ENCODE results near the gene ANKS1A. TPM values are rescaled to one million over a fixed set of nuclear protein-coding genes. Genes with fewer than 3 reads are reported as not detected.
A peak's percentile ranks its signal among the peaks of the same experiment; 100 is the strongest.

Gene ANKS1A
- total and polyA plus RNA-seq, 7 donors, result 3.9 to 12.4 (median 6.1) TPM

DNA sequence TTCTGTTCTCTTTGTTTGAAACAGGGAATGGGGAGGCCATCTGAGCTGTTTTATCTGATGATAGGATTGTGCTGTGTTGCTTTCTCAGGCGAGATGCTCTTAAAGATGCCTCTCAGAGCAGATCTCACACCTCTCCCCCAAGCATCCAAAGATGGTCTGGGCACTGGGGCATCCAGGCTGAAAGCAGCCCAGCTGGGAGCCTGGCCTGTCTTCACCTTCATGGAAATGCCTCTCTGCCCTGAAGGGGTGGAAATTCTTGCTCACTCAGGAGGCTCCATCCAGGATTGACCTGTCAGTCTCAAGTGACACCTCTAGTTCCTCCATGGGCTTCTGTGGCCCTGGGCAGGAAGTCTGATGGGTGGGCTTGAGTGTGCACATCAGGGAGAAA is 165.7 kb downstream of the ANKS1A start:
- ATAC-seq, result no peak
- Histone ChIP-seq H3K4me3 (no peak overlapping the region), H3K4me1 (peaks cover 17% of the 10 kb centered on the region), H3K36me3 (ENCODE audit: insufficient read depth in 1 of 2, low read depth in 1 of 2) (peaks cover 5 to 47% of the 10 kb centered on the region in 2 donors), H3K27me3 (ENCODE audit: insufficient read depth in 3 of 3, low read length in 2 of 3) (no peaks in the 10 kb centered on the region), H3K27ac (no peak overlapping the region), H3K9me3 (no peaks in the 10 kb centered on the region)
- no peak for DNase-seq
- WGBS, 3 donors, result 95 to 100% (median 96%) methylated on average over 1 of the region's 1 CpG
- TF ChIP-seq, protein P1, sequence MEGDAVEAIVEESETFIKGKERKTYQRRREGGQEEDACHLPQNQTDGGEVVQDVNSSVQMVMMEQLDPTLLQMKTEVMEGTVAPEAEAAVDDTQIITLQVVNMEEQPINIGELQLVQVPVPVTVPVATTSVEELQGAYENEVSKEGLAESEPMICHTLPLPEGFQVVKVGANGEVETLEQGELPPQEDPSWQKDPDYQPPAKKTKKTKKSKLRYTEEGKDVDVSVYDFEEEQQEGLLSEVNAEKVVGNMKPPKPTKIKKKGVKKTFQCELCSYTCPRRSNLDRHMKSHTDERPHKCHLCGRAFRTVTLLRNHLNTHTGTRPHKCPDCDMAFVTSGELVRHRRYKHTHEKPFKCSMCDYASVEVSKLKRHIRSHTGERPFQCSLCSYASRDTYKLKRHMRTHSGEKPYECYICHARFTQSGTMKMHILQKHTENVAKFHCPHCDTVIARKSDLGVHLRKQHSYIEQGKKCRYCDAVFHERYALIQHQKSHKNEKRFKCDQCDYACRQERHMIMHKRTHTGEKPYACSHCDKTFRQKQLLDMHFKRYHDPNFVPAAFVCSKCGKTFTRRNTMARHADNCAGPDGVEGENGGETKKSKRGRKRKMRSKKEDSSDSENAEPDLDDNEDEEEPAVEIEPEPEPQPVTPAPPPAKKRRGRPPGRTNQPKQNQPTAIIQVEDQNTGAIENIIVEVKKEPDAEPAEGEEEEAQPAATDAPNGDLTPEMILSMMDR (IDR thresholded peaks at IDR 0.05), result no peak
- intact Hi-C loops (cut with DNase I), result no loop called here

DNA sequence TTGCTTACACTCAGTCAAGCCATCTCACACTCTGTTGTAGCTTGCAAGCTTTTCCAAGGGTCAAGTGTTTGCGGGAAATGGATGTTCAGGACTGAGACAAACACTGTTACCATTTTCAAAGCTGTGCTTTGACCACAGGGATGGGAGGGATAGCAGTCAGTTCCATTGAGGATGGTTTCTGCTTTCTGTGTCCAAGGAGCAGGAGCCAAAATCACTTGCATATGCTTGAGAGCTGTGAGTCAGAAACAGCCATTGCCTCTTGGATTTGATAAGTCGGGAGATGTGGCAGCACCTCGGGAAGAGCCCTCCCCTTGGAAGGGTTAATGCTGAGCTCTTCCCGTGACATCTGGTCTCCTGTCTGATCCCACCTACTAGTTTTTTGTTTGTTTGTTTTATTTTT is 166.8 kb downstream of the ANKS1A start:
- no peaks in the 10 kb centered on the region for H3K9me3 ChIP-seq
- WGBS, 3 donors, result 85 to 93% (median 89%) methylated on average over 4 of the region's 4 CpGs
- no peak overlapping the region for H3K4me3 ChIP-seq
- DNase-seq (no peak), ATAC-seq (no peak)
- TF ChIP-seq, protein P1 (IDR thresholded peaks at IDR 0.05), result no peak
- peaks cover 7% of the 10 kb centered on the region for H3K4me1 ChIP-seq
- H3K27ac ChIP-seq, result no peak overlapping the region
- peaks cover 5 to 58% of the 10 kb centered on the region in 2 donors for H3K36me3 ChIP-seq (ENCODE audit: insufficient read depth in 1 of 2, low read depth in 1 of 2)
- H3K27me3 ChIP-seq (ENCODE audit: insufficient read depth in 3 of 3, low read length in 2 of 3), result no peaks in the 10 kb centered on the region
- intact Hi-C loops (cut with DNase I), result no loop called here

DNA sequence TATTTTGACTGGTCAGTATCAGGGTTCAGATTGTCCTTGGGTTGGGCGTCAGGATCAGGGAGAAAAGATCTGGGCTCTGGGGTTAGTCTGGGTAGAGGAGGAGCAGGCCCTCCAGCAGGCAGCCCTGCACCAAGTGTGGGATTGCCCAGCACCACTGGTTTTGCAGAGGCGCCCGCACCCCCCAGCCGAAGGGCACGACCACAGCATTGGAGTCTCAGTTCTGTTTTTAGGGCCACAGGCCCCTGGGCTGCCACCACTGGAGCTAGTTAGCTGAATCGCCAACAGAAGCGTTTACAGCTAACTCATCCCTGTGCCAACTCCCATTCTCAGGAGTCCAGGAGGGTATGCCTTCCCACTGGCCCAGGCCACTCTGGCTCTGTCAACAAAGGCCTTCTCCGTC is 167.9 kb downstream of the ANKS1A start:
- intact Hi-C loops (cut with DNase I), result no loop called here

DNA sequence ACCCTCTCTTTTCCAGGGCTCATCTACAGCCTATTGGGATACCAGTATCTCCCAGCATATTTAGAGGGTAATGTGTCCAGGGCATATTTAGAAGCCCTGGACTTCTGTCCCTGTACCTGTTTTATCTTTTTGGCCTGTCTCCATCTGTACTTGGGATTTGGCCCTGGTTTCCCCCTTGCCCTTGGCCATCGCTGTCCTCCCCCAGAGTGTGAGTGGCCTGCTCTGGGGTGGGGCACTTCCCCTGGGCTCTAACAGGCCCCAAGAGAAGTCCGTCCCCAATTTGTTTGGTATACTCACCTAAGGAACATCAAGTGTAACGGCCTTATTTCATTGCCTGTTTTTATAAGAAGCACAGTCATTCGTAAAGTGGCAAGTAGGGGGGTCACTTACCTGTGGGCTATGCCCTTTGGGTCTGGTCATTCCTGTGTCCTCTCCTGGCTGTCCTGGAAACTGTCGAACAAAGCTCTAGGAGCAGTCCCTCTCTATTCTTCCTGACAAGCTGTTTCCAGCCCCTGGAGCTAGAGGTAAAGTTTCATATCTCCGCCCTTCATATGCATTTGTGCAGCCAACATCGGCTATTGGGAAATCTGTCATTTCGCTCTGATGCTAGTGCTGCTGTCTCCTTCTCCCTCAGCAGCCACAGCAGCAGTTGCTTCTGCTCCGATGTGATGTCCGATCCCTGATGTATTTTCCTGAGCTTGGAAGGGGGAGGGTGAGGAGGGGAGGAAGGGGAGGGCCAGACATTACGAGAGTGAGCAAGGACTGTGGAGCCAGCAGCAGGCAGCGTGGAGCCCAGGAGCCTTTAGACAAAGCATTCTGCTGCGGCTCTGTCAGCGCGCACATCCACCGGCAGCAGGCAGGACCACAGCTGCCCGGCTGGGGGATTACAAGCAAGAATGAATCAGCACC is 168.6 kb downstream of the ANKS1A start:
- Histone ChIP-seq H3K27ac (no peak overlapping the region), H3K4me1 (peaks cover 5% of the 10 kb centered on the region), H3K27me3 (ENCODE audit: insufficient read depth in 3 of 3, low read length in 2 of 3) (no peaks in the 10 kb centered on the region), H3K36me3 (ENCODE audit: insufficient read depth in 1 of 2, low read depth in 1 of 2) (peaks cover 5 to 74% of the 10 kb centered on the region in 2 donors), H3K9me3 (no peaks in the 10 kb centered on the region), H3K4me3 (no peak overlapping the region)
- TF ChIP-seq, protein P1 (IDR thresholded peaks at IDR 0.05), result no peak
- ATAC-seq, result peak in 2 of 4 donors; percentile 14 to 50
- intact Hi-C loops (cut with DNase I), result no loop called here
- no peak for DNase-seq
- 65 to 73% (median 65%) methylated on average over 17 of the region's 17 CpGs for WGBS, 3 donors

More for the DNA sequence above, 167.9 kb downstream of the ANKS1A start:
- peaks cover 5 to 68% of the 10 kb centered on the region in 2 donors for H3K36me3 ChIP-seq (ENCODE audit: insufficient read depth in 1 of 2, low read depth in 1 of 2)
- TF ChIP-seq, protein P1 (IDR thresholded peaks at IDR 0.05), result no peak
- WGBS, 3 donors, result 87 to 98% (median 88%) methylated on average over 8 of the region's 8 CpGs
- no peaks in the 10 kb centered on the region for H3K27me3 ChIP-seq (ENCODE audit: insufficient read depth in 3 of 3, low read length in 2 of 3)
- ATAC-seq (no peak), DNase-seq (no peak)
- H3K27ac ChIP-seq, result no peak overlapping the region
- no peak overlapping the region for H3K4me3 ChIP-seq
- peaks cover 7% of the 10 kb centered on the region for H3K4me1 ChIP-seq
- H3K9me3 ChIP-seq, result no peaks in the 10 kb centered on the region
